GM23338 (cell line): ENCODE results near the gene POGZ.

Experiments used
- REST ChIP-seq: IDR thresholded peaks from one replicate; pipeline ENCODE4 v1.6.1; 2018; ENCODE audit warnings: antibody characterized with exemption; ENCODE audit not compliant: unreplicated experiment
- TF ChIP-seq, protein P1 (sequence below), 2 experiments: fragments of 200-600 bp in 1 of 2; sonication (generic) in 1 of 2; conservative IDR thresholded peaks; 2 replicates each; pipeline versions ENCODE4 v1.5.1 to v1.6.1; 2016 to 2017; ENCODE audit warnings: antibody characterized with exemption in 2 of 2, low read depth in 2 of 2, mild to moderate bottlenecking in 2 of 2, moderate library complexity in 1 of 2

- TF ChIP-seq, protein P1, sequence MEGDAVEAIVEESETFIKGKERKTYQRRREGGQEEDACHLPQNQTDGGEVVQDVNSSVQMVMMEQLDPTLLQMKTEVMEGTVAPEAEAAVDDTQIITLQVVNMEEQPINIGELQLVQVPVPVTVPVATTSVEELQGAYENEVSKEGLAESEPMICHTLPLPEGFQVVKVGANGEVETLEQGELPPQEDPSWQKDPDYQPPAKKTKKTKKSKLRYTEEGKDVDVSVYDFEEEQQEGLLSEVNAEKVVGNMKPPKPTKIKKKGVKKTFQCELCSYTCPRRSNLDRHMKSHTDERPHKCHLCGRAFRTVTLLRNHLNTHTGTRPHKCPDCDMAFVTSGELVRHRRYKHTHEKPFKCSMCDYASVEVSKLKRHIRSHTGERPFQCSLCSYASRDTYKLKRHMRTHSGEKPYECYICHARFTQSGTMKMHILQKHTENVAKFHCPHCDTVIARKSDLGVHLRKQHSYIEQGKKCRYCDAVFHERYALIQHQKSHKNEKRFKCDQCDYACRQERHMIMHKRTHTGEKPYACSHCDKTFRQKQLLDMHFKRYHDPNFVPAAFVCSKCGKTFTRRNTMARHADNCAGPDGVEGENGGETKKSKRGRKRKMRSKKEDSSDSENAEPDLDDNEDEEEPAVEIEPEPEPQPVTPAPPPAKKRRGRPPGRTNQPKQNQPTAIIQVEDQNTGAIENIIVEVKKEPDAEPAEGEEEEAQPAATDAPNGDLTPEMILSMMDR (conservative IDR thresholded peaks at IDR 0.05; ENCODE audit: low read depth in 2 of 2), result no peak
- no peak for TF ChIP-seq REST
Observed at GRCh38 chr1:151391079-151391563, 68.2 kb downstream of the POGZ start.
